Measurements from ENCODE around the gene HSD11B2. TPM values are rescaled to one million over a fixed set of nuclear protein-coding genes. Genes with fewer than 3 reads are reported as not detected.

The HSD11B2 gene
- total RNA-seq, 1 experiment from 2014 or later, result 9.7 TPM

GRCh38 chr16:67429799-67430503 lies 970 bp upstream of the HSD11B2 start:
- Histone ChIP-seq H3K4me1 (ENCODE audit: control insufficient read depth in 1 of 2, insufficient read depth in 2 of 2, low read length in 2 of 2) (peaks cover 6 to 44% of the 10 kb centered on the region in 2 experiments; a peak in 3 of 4 replicates), H3K79me2 (ENCODE audit: insufficient read depth, low read length) (no peaks in the 10 kb centered on the region), H4K20me1 (ENCODE audit: insufficient read depth) (no peaks in the 10 kb centered on the region), H3K27me3 (ENCODE audit: insufficient read depth, low read length) (no peaks in the 10 kb centered on the region), H3K4me2 (ENCODE audit: low read length) (peak overlapping the region; percentile 96), H3K4me3 (replicated peaks in 1 of 2; ENCODE audit: low read depth in 1 of 2, low read length in 2 of 2) (peak overlapping the region; percentile 60 to 71), H3K36me3 (ENCODE audit: control insufficient read depth in 1 of 2, insufficient read depth in 2 of 2, low read length in 2 of 2) (no peaks in the 10 kb centered on the region), H3K9me2 (ENCODE audit: insufficient read depth) (no peaks in the 10 kb centered on the region), H3K9ac (ENCODE audit: low read length) (peak overlapping the region; percentile 77), H3K27ac (ENCODE audit: low read depth, low read length) (peak overlapping the region; percentile 66), H2AFZ (ENCODE audit: low read depth, low read length, poor library complexity, severe bottlenecking) (peak overlapping the region; percentile 54), H3K9me3 (ENCODE audit: control insufficient read depth in 1 of 2, insufficient read depth in 1 of 2, low read depth in 1 of 2, low read length in 2 of 2) (no peaks in the 10 kb centered on the region)
- ChIA-PET RAD21 (ENCODE audit: low non-redundant PET in 1 of 2, low total read pairs in 2 of 2, uncharacterized antibody in 2 of 2, unreplicated experiment in 2 of 2) (no interaction called here), CTCF (interaction anchor here (1.5 to 3.7 kb wide), 3 partner anchors 17 to 51 kb away, joined by 5 to 41 read pairs (median 8); partner anchors contain the start of gene ATP6V0D1), POLR2A (no interaction called here)
- TF ChIP-seq YY1 (IDR thresholded peaks at IDR 0.05; ENCODE audit: extremely low read depth, insufficient replicate concordance, low read depth, low read length), result no peak
- TF ChIP-seq ZFX (IDR thresholded peaks at IDR 0.05), result no peak
- no peak for TF ChIP-seq TCF7L2 (IDR thresholded peaks at IDR 0.05; ENCODE audit: borderline replicate concordance, extremely low read depth, insufficient read depth, insufficient read length)
- TF ChIP-seq EZH2 (IDR thresholded peaks at IDR 0.05), result no peak
- TF ChIP-seq POLR2AphosphoS5 (IDR thresholded peaks at IDR 0.05; ENCODE audit: low read depth, low read length), result no peak
- TF ChIP-seq ZBTB33 (IDR thresholded peaks at IDR 0.05; ENCODE audit: extremely low read depth, insufficient replicate concordance, low read length), result no peak
- no peak for TF ChIP-seq SIN3A (IDR thresholded peaks at IDR 0.05; ENCODE audit: low read depth)
- no peak for TF ChIP-seq ZNF274 (IDR thresholded peaks at IDR 0.05; ENCODE audit: low read depth, low read length)
- no peak for TF ChIP-seq SRF (IDR thresholded peaks at IDR 0.05; ENCODE audit: low read depth)
- TF ChIP-seq POLR2A (IDR thresholded peaks at IDR 0.05; ENCODE audit: borderline replicate concordance, extremely low read depth, insufficient read depth, insufficient read length), result no peak
- TF ChIP-seq JUND (IDR thresholded peaks at IDR 0.05), result no peak
- TF ChIP-seq ATF3 (IDR thresholded peaks at IDR 0.05), result no peak
- no peak for TF ChIP-seq FOSL1 (IDR thresholded peaks at IDR 0.05; ENCODE audit: low read depth)
- no TSS peak for BruUV-seq (replicated peaks)
- intact Hi-C loops (cut with micrococcal nuclease), result no loop called here
- DNase-seq (ENCODE audit: low read depth, low spot score), result no peak
- ATAC-seq, result peak; percentile 0; the same call in 1 of the 2 replicates

Measured in HCT116 (cell line).